ENCODE measurements around the gene PLA2G4F.

Gene PLA2G4F

DNA sequence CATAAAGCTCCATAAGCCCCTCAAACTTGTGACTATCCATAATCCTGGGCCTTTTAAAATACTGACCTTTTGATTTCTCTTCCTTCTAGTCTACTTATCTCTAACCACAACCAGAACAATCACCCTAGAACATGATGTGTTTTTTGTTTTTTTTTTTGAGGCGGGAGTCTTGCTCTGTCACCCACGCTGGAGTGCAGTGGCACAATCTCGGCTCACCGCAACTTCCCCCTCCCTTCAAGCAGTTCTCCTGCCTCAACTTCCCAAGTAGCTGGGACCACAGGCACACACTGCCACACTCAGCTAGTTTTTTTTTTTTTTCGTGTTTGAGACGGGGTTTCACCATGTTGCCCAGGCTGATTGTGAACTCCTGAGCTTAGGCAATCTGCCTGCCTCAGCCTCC is 26.5 kb upstream of the PLA2G4F start:
- TF ChIP-seq CTCF (IDR thresholded peaks at IDR 0.05; ENCODE audit: low read depth, low read length): no peak
- DNase-seq (ENCODE audit: extremely low read depth, low read depth): no peak

DNA sequence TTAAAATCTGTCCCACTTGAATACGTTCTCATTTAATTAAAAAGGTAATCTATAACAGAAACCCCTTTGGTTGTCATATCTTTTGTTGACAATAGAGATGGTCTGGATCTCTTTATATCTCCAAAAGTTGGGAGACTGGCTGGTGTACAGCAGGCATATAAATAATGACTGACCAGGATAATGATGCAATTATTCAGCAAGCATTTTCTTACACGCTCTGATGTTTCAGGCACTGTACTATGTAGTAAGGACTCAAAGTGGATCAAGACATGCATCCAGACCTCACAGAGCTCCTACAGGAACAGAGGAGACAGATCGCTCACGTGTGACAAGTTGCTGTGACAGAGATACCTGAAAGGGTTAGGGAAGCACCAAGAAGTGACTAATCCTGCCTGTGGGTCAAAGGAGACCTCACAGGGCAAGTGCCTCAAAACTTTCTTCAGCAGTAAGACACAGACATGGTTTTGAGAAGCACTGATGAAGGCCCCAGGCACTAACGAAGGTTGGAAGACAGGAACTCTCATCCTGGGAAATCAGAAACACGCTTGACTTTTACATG is 26.0 kb upstream of the PLA2G4F start:
- DNase-seq (ENCODE audit: extremely low read depth, low read depth): no peak
- TF ChIP-seq CTCF (IDR thresholded peaks at IDR 0.05; ENCODE audit: low read depth, low read length): no peak

DNA sequence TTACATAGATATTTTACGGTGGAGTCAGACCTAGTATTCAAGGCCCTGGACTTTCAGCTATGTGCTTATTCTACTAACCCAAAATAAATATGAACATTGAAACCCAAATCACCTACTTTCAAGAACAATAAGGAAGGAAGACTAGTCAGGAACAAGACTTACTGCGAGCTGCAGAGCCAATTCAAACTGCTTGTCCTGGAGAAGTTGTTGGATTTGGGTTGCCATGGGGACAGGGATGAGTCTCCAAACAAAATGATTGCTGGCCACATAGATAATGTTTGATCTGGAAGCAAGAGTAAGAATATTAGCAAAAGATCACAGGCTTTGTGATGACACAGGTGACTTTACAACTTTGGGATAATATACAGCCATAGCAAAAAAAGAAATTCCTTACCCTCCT is 21.6 kb upstream of the PLA2G4F start:
- TF ChIP-seq CTCF (IDR thresholded peaks at IDR 0.05; ENCODE audit: low read depth, low read length): no peak

DNA sequence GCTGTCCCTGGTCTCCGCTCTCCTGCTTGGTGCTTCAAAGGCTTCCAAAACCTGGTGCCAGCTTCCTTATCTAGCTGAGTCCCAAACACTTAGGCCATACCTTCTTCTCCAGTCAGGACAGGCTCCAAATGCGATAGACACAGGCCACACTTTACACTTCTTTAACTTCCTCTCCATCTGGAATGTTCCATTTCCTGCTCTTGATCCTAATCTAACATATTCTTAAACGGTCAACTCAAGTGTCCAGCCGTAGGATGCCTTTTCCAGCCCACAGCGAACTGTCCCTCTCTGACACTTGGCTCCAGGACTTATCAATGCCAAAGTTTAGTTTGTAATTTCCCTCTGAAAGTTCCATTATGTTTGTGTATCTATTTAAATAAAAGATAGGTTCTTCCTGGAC is 19.2 kb upstream of the PLA2G4F start:
- TF ChIP-seq CTCF (IDR thresholded peaks at IDR 0.05; ENCODE audit: low read depth, low read length): no peak

More for the DNA sequence above, 21.6 kb upstream of the PLA2G4F start:
- DNase-seq (ENCODE audit: extremely low read depth, low read depth): no peak

GRCh38 chr15:42172475-42172874 is 16.0 kb upstream of the PLA2G4F start:
- DNase-seq (ENCODE audit: extremely low read depth, low read depth): no peak
- no peak for TF ChIP-seq CTCF (IDR thresholded peaks at IDR 0.05; ENCODE audit: low read depth, low read length)

More for the DNA sequence above, 19.2 kb upstream of the PLA2G4F start:
- no peak for DNase-seq (ENCODE audit: extremely low read depth, low read depth)

- no peak for DNase-seq (ENCODE audit: extremely low read depth, low read depth)
- TF ChIP-seq CTCF (IDR thresholded peaks at IDR 0.05; ENCODE audit: low read depth, low read length): no peak
These were observed 15.4 kb upstream of the PLA2G4F start for GRCh38 chr15:42171795-42172194.

GRCh38 chr15:42171122-42171521 is 14.7 kb upstream of the PLA2G4F start:
- TF ChIP-seq CTCF (IDR thresholded peaks at IDR 0.05; ENCODE audit: low read depth, low read length): no peak

More at GRCh38 chr15:42171122-42171521, 14.7 kb upstream of the PLA2G4F start:
- no peak for DNase-seq (ENCODE audit: extremely low read depth, low read depth)
